Skin of body (tissue), 2 donors: ENCODE data around the gene KBTBD13. TPM values are rescaled to one million over a fixed set of nuclear protein-coding genes. Genes with fewer than 3 reads are reported as not detected.

Experiments
- DNase-seq: peaks from one replicate; lab custom pipeline; 2025; lab: John Stamatoyannopoulos, UW
- total RNA-seq: library from RNA; depleted of rRNA; stranded (reverse); fragments of >200 nt; gene quantifications from one replicate; pipeline ENCODE4 v1.2.3, GENCODE V29; 2014

The KBTBD13 gene
- total RNA-seq, 1 donor from 2014 or later = 0.30 TPM

- no peak for DNase-seq
Observed at GRCh38 chr15:65051266-65051665, 25.3 kb upstream of the KBTBD13 start.

DNA sequence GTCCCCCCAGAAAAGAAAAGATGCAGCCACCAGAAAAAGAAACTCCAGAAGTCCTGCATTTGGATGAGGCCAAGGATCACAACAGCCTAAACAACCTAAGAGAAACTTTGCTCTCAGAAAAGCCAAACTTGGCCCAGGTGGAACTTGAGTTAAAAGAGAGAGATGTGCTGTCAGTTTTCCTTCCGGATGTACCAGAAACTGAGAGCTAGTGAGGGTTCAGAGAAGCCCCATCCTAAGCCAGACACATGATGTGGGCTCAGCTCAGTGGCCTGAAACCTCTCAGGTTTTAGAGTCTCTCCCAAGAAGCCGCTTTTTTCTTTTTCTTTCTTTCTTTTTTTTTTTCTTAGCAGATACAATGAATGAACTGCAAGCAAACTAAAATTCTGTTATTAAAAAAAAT is 23.6 kb upstream of the KBTBD13 start:
- no peak for DNase-seq

DNA sequence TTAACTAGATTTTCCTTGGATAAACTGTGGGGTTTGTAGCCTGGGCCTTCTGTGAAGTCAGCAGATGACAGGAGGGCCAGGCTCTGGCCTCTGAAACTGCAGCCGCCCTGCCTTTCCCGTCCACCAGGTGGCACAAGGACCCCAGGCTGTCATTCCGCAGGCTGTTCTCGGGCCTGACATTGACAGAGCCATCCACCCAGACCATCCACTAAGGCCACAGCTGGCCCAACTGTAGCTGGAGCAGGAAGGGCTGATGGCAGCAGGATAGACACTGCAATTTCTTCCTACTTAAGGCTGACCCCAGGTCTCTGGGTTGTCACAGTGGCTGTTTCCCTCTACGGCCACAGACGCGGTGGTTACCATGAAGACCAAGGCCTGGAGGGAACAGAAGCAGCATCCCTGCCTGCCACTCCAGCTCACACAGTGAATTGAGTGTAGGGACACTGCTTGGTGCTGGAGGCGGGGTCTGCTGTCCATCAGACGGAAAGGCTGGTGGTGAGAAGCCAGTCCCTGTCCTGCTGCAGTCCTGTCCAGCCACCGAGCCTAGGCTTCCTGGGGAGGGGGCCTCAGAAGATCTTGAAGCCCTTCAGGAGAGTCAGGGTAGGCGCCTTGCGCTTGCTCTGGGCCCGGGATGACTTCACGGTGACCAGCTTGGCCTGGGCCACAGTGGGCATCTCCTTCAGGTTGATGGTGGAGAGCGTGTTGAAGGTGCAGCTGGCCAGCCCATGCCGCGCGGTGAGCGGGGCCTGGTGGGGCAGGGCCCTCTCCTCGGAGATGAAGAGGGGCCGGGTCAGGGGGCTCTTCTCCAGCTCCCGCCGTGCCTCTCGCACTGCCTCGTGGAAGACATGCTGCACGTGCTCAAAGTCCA is 22.0 kb upstream of the KBTBD13 start:
- DNase-seq = peak; percentile 41

- DNase-seq = no peak
Observed at GRCh38 chr15:65055201-65055870, 21.2 kb upstream of the KBTBD13 start.

DNA sequence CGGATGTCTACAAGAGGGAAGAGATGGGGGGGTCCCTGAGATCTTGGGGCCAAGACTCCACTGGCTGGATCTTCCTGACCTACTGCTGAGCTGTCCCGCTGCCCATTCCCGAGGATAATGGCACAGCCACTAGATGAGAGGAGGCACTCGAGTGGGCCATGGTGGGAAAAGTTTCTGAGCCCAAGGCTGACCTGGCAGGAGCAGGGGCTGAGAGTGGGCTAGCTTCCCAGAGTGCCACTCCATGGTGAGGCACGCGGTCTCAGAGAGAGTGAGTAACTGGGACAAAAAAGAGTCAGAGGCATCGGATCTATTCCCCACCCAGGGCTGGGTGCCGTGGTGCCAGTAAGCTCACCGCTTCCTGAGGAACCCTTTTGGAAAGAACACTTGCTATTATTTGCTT is 20.4 kb upstream of the KBTBD13 start:
- no peak for DNase-seq

- no peak for DNase-seq
Observed at GRCh38 chr15:65056868-65057548, 19.5 kb upstream of the KBTBD13 start.

DNA sequence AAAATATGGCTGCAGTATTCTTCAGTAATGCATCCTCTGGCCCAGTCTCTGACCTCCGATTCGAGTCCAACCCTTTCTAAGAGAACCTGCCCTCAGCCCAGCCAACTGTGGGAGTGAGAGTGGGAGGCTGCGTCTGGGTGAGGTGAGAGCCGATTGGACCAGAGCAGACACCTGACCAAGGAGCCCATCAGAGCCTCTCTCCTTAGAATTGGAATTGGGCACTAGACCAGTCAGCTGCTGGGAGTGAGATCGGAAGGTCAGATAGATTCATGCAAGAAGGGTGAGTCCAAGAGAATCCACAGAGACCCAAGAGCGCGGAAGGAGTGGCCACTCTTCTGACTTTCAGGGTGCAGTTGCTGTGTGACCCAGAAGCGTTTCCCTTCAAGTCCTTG is 19.0 kb upstream of the KBTBD13 start:
- no peak for DNase-seq

GRCh38 chr15:65058394-65059368 is 17.9 kb upstream of the KBTBD13 start:
- DNase-seq = no peak

DNA sequence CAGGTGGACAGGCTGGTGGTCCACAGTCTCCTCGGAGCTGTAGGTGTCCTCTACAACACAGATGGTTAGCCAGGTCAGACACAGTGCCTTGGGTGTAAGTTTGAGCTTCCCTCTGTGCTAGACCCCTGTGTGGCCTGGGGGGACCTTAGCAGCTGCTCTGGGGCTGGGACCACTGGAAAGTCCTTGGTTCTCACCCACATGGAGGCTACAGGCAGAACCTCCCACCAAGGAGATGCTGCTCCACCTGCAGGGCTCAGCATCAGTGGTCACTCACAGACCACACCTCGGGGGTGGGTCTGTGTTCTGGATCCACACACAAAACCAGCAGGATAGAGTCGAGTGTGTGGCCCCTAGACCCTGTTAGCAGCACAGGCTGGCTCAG is 17.2 kb upstream of the KBTBD13 start:
- DNase-seq = no peak

DNA sequence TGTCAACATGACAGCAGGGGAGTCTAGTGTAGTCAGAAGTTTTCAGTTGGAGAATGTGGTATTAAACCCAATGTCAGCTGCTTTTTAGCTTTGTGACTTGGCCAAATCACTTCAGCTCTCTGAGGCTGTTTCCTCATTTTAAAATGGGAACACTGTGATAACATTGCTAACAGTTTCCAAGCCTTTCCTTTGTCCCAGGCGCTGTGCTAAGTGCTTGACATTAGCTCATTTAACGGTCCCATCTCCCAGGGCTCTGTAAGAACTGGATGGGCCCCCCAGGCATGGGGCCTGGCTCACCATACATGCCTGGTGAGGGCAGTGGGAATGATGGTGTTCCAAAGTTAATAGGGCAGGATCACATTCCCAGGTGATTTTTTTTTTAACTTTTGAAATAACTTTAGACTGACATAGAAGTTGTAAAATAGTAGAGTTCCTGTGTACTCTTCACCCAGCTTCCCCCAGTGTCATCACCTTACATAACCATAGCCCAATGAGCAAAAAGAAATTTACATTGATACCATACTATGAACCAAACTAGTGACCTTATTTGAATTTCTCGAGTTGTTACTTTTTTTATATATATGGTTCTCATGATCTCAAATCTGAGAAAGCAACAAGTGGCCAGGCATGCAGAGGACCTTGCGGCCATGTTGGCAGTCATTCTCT is 16.5 kb upstream of the KBTBD13 start:
- no peak for DNase-seq

DNA sequence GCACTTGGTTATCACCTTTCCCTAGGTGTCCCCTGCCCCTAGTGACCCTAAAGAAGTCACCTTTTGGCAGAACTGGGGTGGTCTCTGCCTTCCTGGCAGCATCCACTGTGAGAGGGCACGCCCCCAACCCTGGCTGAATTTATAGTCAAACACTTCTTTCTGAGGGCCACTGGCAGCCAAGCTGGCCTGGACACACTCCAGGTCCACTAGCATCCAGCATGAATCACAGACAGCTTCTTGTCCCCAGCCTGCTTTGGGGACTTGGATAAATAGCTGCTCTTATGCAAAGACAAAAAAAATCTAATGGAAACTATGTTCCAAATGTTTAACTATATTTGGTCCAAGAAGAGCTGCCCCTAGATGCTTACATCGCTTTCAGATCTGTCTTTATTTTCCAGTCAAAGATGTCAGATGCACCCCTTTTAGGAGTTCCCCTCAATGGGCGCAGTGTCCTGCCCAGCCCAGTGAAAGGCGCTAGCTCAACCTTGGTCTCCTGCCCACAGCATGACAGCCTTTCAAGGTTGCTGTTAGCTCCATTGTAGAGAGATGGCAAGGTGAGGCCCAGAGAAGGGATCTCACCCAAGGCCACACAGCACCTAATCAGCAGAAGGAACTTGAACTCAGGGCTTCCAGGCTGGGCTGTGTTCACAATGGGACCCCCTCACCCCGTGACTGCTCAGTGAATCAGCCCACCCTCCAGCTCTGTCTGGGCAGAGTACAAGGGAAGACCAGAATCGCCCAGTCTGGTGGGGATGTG is 15.7 kb upstream of the KBTBD13 start:
- no peak for DNase-seq

GRCh38 chr15:65062061-65062460 is 14.5 kb upstream of the KBTBD13 start:
- DNase-seq = no peak

DNA sequence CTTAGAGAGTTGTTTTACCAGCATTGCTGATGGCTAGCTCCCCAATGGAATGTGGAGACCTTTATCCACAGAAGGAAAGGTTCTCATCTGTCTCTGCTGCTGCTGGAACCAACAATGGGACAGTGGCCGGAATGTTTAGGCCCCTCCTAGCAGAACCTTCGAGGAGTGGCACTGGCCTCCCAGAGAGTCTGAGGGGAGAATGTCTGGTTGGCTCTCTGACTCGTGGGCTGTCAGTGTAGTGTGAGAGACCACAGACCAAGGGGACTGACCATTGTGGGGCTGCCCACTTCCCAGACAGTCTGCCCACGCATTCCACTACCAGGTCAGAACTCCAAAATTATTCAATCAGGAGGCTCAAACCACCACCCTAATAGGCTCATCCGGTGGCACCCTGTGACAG is 13.8 kb upstream of the KBTBD13 start:
- no peak for DNase-seq

- no peak for DNase-seq
Observed at GRCh38 chr15:65066001-65066634, 10.4 kb upstream of the KBTBD13 start.

- peak; percentile 26 for DNase-seq
Observed at GRCh38 chr15:65066635-65067316, 9.8 kb upstream of the KBTBD13 start.

DNA sequence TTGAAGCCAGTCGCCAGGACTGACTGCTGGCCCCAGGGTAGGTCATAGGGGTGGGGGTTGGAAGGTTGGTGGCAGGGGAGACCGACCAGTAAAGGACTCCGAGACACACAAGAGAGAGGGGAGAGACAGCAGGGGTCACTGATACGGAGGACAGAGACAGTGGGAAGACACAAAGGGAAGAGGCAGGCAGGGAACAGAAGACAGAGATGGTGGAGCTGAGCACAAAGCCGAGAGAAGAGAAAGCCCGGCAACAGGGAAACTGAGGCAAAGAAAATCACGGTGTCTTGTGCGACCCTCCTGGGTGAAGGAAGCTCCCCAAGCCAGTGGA is 9.3 kb upstream of the KBTBD13 start:
- no peak for DNase-seq

DNA sequence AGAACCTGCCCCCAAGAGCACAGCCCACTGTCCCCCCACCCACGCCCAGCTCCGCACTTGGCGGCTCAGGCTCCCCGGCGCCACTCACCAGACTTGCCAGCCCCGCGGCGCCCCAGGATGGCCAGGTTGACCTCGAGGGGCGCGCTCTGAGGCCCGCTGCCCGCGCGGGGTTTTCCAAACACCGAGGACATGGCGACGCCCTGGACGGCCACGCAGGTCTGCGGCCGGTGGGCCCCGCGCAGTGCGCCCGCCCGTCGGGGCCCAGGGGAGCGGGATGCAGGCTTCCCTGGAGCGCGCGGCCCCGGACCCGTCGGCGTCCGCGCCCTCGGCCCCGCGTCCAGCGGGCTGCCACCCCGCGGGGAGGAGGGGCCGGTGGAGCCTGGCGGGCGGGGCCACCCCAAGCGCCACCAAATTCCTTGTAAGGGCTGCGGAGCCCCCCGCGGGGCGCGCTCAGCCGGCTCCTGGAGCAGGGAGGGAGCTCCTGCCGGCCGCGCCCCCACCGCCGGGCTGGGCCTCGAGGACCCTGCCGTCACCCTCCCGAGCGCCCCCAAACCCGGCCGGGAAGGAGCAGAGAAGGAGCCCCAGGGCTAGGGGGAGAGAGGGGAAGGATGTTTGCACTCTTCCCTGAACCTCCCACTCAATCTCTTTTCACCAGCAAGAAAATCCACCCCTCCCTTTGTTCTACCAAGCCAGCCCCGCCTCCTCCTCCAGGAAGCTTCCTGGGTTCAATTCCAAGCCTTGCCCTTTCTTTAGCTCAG is 8.7 kb upstream of the KBTBD13 start, which contains the start of gene RASL12:
Gene RASL12, minus strand, starts transcription at position 347 of the 758 bp plus-strand sequence. Its CDS starts 156 bp downstream, at position 191.
- no peak for DNase-seq

GRCh38 chr15:65068403-65068788 is 8.2 kb upstream of the KBTBD13 start:
- DNase-seq = peak; percentile 6
